ENCODE results near the gene WNT7A. TPM values are rescaled to one million over a fixed set of nuclear protein-coding genes. Genes with fewer than 3 reads are reported as not detected.

WNT7A gene
- total and polyA plus RNA-seq, 2 donors (not counting 1 experiment from before 2014, with no cell fraction given), result not detected

GRCh38 chr3:13888576-13888975, 8.7 kb upstream of the WNT7A start:
- no peak overlapping the region for H3K4me2 ChIP-seq (replicated peaks; ENCODE audit: low read depth, low read length, poor library complexity, severe bottlenecking)
- H3K9ac ChIP-seq (ENCODE audit: low read length), result no peak overlapping the region
- peaks cover 9 to 16% of the 10 kb centered on the region in 2 donors for H3K4me1 ChIP-seq (ENCODE audit: control insufficient read depth in 2 of 2, insufficient read depth in 2 of 2, low read length in 2 of 2)
- intact Hi-C loops (cut with micrococcal nuclease), result no loop called here
- H3K36me3 ChIP-seq (replicated peaks in 1 of 2; ENCODE audit: control extremely low read depth in 1 of 2, control insufficient read depth in 1 of 2, extremely low read depth in 1 of 2, insufficient read depth in 2 of 2, low read length in 1 of 2), result no peaks in the 10 kb centered on the region
- CTCF ChIA-PET, result no interaction called here
- DNase-seq (no peak), ATAC-seq (ENCODE audit: low read depth) (no peak)
- TF ChIP-seq EZH2 (IDR thresholded peaks at IDR 0.05; ENCODE audit: borderline replicate concordance, insufficient read depth, low read depth, low read length, poor library complexity, severe bottlenecking), result no peak
- no peak for TF ChIP-seq CTCF (IDR thresholded peaks at IDR 0.05)
- H3K79me2 ChIP-seq (ENCODE audit: control insufficient read depth, insufficient read depth, low read length), result no peaks in the 10 kb centered on the region
- no peak overlapping the region for H3K4me3 Mint-ChIP-seq
- POLR2A ChIA-PET, result no interaction called here
- peaks cover 0 to 19% (median 4%) of the 10 kb centered on the region in 3 donors for H3K9me3 ChIP-seq (ENCODE audit: control extremely low read depth in 1 of 3, control insufficient read depth in 2 of 3, insufficient read depth in 1 of 3, low read length in 2 of 3)
- no peaks in the 10 kb centered on the region for H3K9me3 Mint-ChIP-seq (ENCODE audit: insufficient read depth)
- H4K20me1 ChIP-seq (ENCODE audit: control insufficient read depth, insufficient read depth, low read length, poor library complexity, severe bottlenecking), result no peaks in the 10 kb centered on the region
- peaks cover 25% of the 10 kb centered on the region for H3K27me3 Mint-ChIP-seq
- peaks cover 0 to 8% (median 0%) of the 10 kb centered on the region in 4 experiments for H3K27me3 ChIP-seq (replicated peaks in 1 of 4; ENCODE audit: control extremely low read depth in 1 of 4, control insufficient read depth in 3 of 4, insufficient read depth in 4 of 4, low read length in 3 of 4)
- H2AFZ ChIP-seq (ENCODE audit: insufficient read depth, low read depth, low read length, poor library complexity, severe bottlenecking), result no peak overlapping the region
- H3K27ac ChIP-seq (ENCODE audit: low read length in 2 of 2), result no peak overlapping the region
- no CpG with 5 or more reads among the region's 1 CpG for WGBS (ENCODE audit: insufficient coverage)
- H3K4me3 ChIP-seq (ENCODE audit: control extremely low read depth in 1 of 5, extremely low read depth in 1 of 5, insufficient read depth in 1 of 5, low read depth in 2 of 5, low read length in 4 of 5), result no peak overlapping the region
- no peak overlapping the region for H3K27ac Mint-ChIP-seq
- peaks cover 12% of the 10 kb centered on the region for H3K4me1 Mint-ChIP-seq

GRCh38 chr3:13887495-13888300, 7.8 kb upstream of the WNT7A start:
- ATAC-seq (ENCODE audit: low read depth), result no peak
- Mint-ChIP-seq H3K4me1 (peaks cover 12% of the 10 kb centered on the region), H3K27me3 (peaks cover 32% of the 10 kb centered on the region), H3K27ac (no peak overlapping the region), H3K4me3 (no peak overlapping the region), H3K9me3 (ENCODE audit: insufficient read depth) (no peaks in the 10 kb centered on the region)
- Histone ChIP-seq H4K20me1 (ENCODE audit: control insufficient read depth, insufficient read depth, low read length, poor library complexity, severe bottlenecking) (no peaks in the 10 kb centered on the region), H2AFZ (ENCODE audit: insufficient read depth, low read depth, low read length, poor library complexity, severe bottlenecking) (no peak overlapping the region), H3K36me3 (replicated peaks in 1 of 2; ENCODE audit: control extremely low read depth in 1 of 2, control insufficient read depth in 1 of 2, extremely low read depth in 1 of 2, insufficient read depth in 2 of 2, low read length in 1 of 2) (no peaks in the 10 kb centered on the region), H3K4me3 (ENCODE audit: control extremely low read depth in 1 of 5, extremely low read depth in 1 of 5, insufficient read depth in 1 of 5, low read depth in 2 of 5, low read length in 4 of 5) (no peak overlapping the region), H3K9ac (ENCODE audit: low read length) (no peak overlapping the region), H3K79me2 (ENCODE audit: control insufficient read depth, insufficient read depth, low read length) (no peaks in the 10 kb centered on the region), H3K27me3 (replicated peaks in 1 of 4; ENCODE audit: control extremely low read depth in 1 of 4, control insufficient read depth in 3 of 4, insufficient read depth in 4 of 4, low read length in 3 of 4) (peaks cover 0 to 11% (median 2%) of the 10 kb centered on the region in 4 experiments), H3K9me3 (ENCODE audit: control extremely low read depth in 1 of 3, control insufficient read depth in 2 of 3, insufficient read depth in 1 of 3, low read length in 2 of 3) (peaks cover 0 to 19% (median 4%) of the 10 kb centered on the region in 3 donors), H3K4me1 (ENCODE audit: control insufficient read depth in 2 of 2, insufficient read depth in 2 of 2, low read length in 2 of 2) (peaks cover 9 to 16% of the 10 kb centered on the region in 2 donors), H3K4me2 (replicated peaks; ENCODE audit: low read depth, low read length, poor library complexity, severe bottlenecking) (no peak overlapping the region), H3K27ac (ENCODE audit: low read length in 2 of 2) (no peak overlapping the region)
- POLR2A ChIA-PET, result no interaction called here
- intact Hi-C loops (cut with micrococcal nuclease), result no loop called here
- TF ChIP-seq CTCF (IDR thresholded peaks at IDR 0.05) (no peak), EZH2 (IDR thresholded peaks at IDR 0.05; ENCODE audit: borderline replicate concordance, insufficient read depth, low read depth, low read length, poor library complexity, severe bottlenecking) (no peak)
- CTCF ChIA-PET, result interaction anchor here (1.2 kb wide), 1 partner anchor 34 kb away, joined by 3 read pairs; no protein-coding TSS in a partner anchor
- no peak for DNase-seq
- WGBS (ENCODE audit: insufficient coverage), result 75% methylated on average over 2 of the region's 6 CpGs

All from B cell (primary cell).